Osteoblast (primary cell): ENCODE data around the gene MRPS15. TPM values are rescaled to one million over a fixed set of nuclear protein-coding genes. Genes with fewer than 3 reads are reported as not detected.
"Not testable (repeated sequence)": the region's sequence is repeated elsewhere in the genome, so short reads cannot be mapped to it uniquely, and the experiment has no call there.

Experiments used
- DNase-seq: peaks from one replicate; pipeline ENCODE4 v3.0.0; 2011; ENCODE audit warnings: low spot score, mixed read lengths; ENCODE audit not compliant: insufficient read length; ENCODE audit errors: missing footprints
- H2AFZ ChIP-seq: 2 replicates; pipeline ENCODE4 v1.6.0; 2011; ENCODE audit warnings: mild to moderate bottlenecking, low read length
- H3K27ac ChIP-seq: 2 replicates; pipeline ENCODE4 v1.5.1; 2011; ENCODE audit warnings: mild to moderate bottlenecking, low read depth, low read length, moderate library complexity
- H3K27me3 ChIP-seq: 2 replicates; pipeline ENCODE4 v1.6.0; 2012; ENCODE audit warnings: mild to moderate bottlenecking, control low read depth, inconsistent platforms, low read length, moderate library complexity; ENCODE audit not compliant: insufficient read depth
- H3K36me3 ChIP-seq: 2 replicates; pipeline ENCODE4 v1.5.1; 2011; ENCODE audit warnings: mild to moderate bottlenecking, low read length, control low read depth, moderate library complexity; ENCODE audit not compliant: insufficient read depth
- H3K4me1 ChIP-seq: 2 replicates; pipeline ENCODE4 v1.5.1; 2011; ENCODE audit warnings: mild to moderate bottlenecking, low read length, control low read depth, moderate library complexity; ENCODE audit not compliant: insufficient read depth
- H3K4me2 ChIP-seq: 2 replicates; pipeline ENCODE4 v1.6.0; 2011; ENCODE audit warnings: mild to moderate bottlenecking, low read length; ENCODE audit not compliant: insufficient read depth
- H3K4me3 ChIP-seq: fragments of 200-600 bp; sonication (generic); 3 replicates; pipeline ENCODE4 v1.5.1; 2012; ENCODE audit warnings: mild to moderate bottlenecking, low read length, inconsistent platforms; ENCODE audit not compliant: insufficient read depth
- H3K79me2 ChIP-seq: 2 replicates; pipeline ENCODE4 v1.6.0; 2012; ENCODE audit warnings: mild to moderate bottlenecking, low read length, control low read depth, inconsistent platforms; ENCODE audit not compliant: insufficient read depth
- H3K9me3 ChIP-seq: 2 replicates; pipeline ENCODE4 v1.5.1; 2011; ENCODE audit warnings: low read depth, low read length, control low read depth
- H4K20me1 ChIP-seq: 2 replicates; pipeline ENCODE4 v1.6.0; 2012; ENCODE audit warnings: mild to moderate bottlenecking, low read length, control low read depth; ENCODE audit not compliant: insufficient read depth
- total RNA-seq: library from RNA; depleted of rRNA; stranded (reverse); fragments of >200 nt; gene quantifications from 2 replicates; pipeline ENCODE4 v1.2.3, GENCODE V29; 2012
- TF ChIP-seq, protein P1 (sequence below): IDR thresholded peaks from 2 replicates; pipeline ENCODE4 v1.5.1; 2011; ENCODE audit warnings: mild to moderate bottlenecking, low read depth, low read length, moderate library complexity; ENCODE audit errors: extremely low read depth

MRPS15 gene
- 77.1 and 77.2 TPM in 2 replicates for total RNA-seq

DNA sequence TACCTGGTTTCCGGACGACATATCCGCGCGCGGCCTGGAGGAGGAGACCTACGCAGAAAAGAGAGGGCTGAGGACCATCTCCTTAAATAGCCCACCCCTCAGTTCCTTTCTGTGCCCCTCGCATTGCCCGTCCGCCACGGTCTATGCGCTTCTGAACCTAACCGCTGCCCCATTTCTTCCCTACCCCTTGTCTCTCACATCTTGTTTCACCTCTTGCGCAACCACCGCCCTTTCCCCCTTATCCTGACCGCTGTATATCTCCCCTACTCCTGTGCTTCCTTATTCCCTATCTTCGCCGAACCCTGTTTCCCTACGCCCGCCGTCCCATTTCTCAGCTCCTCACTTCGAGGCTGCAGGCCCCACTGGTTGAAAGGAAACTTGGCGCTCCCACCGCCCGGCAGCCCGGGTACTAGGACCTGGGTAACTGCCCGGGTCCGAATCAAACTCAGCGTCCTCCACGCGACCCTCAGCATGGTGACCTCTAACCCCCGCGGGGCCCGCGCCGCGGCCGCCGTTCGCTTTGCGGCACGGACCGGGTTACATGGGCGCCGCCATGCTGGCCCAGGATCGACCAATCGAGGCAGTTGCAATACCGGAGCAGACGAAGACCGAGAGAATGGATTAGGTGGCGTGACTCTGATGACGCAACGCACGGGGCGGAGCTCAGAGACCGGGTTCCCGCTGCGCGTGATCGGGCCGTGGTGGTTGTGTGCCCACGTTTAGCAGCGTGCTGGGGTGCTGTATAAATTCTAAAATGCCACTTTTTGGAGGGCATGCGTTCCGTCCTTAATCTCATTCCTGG, at the start of gene MRPS15:
Gene MRPS15, minus strand, starts transcription at position 582 of the 802 bp plus-strand sequence. Its CDS starts 109 bp downstream, at position 473.
- Histone ChIP-seq H3K4me1 (peaks cover 13% of the 10 kb centered on the region), H3K4me2 (peak within 1 kb of the TSS; percentile 98), H3K27me3 (no peaks in the 10 kb centered on the region), H2AFZ (peak within 1 kb of the TSS; percentile 98), H3K9me3 (no peaks in the 10 kb centered on the region), H3K4me3 (peak within 1 kb of the TSS; percentile 99), H3K79me2 (peaks cover 14% of the 10 kb centered on the region), H3K27ac (peak within 1 kb of the TSS; percentile 95), H3K36me3 (peaks cover 25% of the 10 kb centered on the region), H4K20me1 (no peaks in the 10 kb centered on the region)
- TF ChIP-seq, protein P1, sequence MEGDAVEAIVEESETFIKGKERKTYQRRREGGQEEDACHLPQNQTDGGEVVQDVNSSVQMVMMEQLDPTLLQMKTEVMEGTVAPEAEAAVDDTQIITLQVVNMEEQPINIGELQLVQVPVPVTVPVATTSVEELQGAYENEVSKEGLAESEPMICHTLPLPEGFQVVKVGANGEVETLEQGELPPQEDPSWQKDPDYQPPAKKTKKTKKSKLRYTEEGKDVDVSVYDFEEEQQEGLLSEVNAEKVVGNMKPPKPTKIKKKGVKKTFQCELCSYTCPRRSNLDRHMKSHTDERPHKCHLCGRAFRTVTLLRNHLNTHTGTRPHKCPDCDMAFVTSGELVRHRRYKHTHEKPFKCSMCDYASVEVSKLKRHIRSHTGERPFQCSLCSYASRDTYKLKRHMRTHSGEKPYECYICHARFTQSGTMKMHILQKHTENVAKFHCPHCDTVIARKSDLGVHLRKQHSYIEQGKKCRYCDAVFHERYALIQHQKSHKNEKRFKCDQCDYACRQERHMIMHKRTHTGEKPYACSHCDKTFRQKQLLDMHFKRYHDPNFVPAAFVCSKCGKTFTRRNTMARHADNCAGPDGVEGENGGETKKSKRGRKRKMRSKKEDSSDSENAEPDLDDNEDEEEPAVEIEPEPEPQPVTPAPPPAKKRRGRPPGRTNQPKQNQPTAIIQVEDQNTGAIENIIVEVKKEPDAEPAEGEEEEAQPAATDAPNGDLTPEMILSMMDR, result no peak
- DNase-seq, result peak; percentile 98

DNA sequence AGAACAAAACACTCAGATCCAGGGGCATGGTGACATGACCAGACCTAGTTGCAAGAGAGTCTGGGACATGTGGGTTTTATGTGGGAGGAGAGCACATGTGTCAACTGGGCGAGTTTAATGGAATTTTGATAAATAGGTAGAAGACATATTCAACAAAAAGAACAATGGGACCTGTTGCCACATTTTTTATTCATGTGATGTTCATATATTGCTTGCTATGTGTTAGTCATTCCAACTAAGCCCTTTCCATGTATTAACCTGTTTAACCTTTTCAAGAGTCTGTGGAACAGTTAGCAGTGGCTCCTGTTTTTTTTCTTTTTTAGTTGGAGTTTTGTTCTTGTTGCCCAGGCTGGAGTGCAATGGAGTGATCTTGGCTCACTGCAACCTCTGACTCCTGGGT, 48.7 kb upstream of the MRPS15 start:
- H3K27ac ChIP-seq, result no peak overlapping the region
- H2AFZ ChIP-seq, result no peak overlapping the region
- H3K79me2 ChIP-seq, result no peaks in the 10 kb centered on the region
- no peaks in the 10 kb centered on the region for H3K9me3 ChIP-seq
- no peaks in the 10 kb centered on the region for H4K20me1 ChIP-seq
- H3K27me3 ChIP-seq, result no peaks in the 10 kb centered on the region
- TF ChIP-seq, protein P1, result no peak
- no peak overlapping the region for H3K4me3 ChIP-seq
- H3K36me3 ChIP-seq, result no peaks in the 10 kb centered on the region
- peak; percentile 44 for DNase-seq
- peaks cover 3% of the 10 kb centered on the region for H3K4me1 ChIP-seq
- no peak overlapping the region for H3K4me2 ChIP-seq

DNA sequence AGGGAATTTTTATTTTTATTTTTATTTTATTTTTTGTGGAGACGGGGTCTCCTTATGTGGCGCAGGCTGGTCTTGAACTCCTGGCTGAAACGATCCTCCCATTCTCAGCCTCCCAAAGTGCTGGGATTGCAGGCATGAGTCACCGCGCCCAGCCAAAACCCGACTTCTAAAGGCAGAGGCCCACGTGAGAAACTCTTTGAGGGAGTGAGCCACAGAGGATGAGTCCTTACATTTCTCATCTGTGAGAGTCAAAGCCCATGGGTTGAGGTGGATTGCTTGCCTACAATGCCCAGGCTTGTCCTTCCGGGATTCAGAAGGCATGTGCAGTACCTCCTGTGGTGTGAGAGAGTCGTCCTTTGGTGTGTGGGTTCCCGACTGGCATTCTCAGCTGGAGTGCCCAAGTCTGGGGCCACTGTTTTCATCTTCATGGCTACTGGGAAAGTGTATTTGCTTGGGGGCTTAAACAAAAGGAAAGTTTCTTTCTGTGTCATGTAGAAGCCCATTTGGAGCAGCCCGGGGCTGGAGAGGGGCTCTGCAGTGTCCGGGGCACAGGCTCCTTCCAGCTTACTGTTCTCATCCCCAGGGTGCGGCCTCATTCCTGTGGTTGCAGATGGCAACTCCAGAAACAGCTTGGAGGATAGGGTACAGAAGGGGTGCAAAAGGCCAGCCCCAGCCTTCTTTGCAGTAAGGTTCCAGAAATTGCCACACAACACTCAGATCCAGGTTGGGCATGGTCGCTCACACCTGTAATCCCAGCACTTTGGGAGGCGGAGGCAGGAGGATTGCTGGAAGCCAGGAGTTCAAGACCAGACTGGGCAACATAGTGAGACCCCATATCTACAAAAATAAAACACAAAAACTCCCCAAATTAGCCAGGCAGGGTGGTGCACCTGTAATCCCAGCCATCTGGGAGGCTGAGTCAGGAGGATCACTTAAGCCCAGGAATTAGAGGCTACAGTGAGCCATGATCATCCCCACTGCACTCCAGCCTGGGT, 47.9 kb upstream of the MRPS15 start:
- TF ChIP-seq, protein P1, result no peak
- H3K9me3 ChIP-seq, result no peaks in the 10 kb centered on the region
- H3K79me2 ChIP-seq, result no peaks in the 10 kb centered on the region
- H3K27me3 ChIP-seq, result no peaks in the 10 kb centered on the region
- DNase-seq, result no peak
- no peaks in the 10 kb centered on the region for H4K20me1 ChIP-seq
- no peak overlapping the region for H2AFZ ChIP-seq
- no peak overlapping the region for H3K4me2 ChIP-seq
- no peak overlapping the region for H3K4me3 ChIP-seq
- H3K36me3 ChIP-seq, result no peaks in the 10 kb centered on the region
- no peak overlapping the region for H3K27ac ChIP-seq
- peaks cover 3% of the 10 kb centered on the region for H3K4me1 ChIP-seq

- H3K4me2 ChIP-seq, H3K4me3 ChIP-seq, H3K27me3 ChIP-seq, H3K4me1 ChIP-seq, H3K27ac ChIP-seq, H4K20me1 ChIP-seq, H2AFZ ChIP-seq, DNase-seq, H3K36me3 ChIP-seq, H3K79me2 ChIP-seq, H3K9me3 ChIP-seq: not testable (repeated sequence)
Observed at GRCh38 chr1:36511220-36511619, 47.0 kb upstream of the MRPS15 start.
